Activated CD4-positive, alpha-beta memory T cell treated with anti-CD3 and anti-CD28 coated beads, Interleukin-2, amount 10 ng/mL, durations not matched to agents 7 days and 5 days (primary cell): Measurements from ENCODE around the gene ELANE. TPM values are rescaled to one million over a fixed set of nuclear protein-coding genes. Genes with fewer than 3 reads are reported as not detected.

Experiments
- CTCF ChIA-PET: fragments of 350-600 bp; sonication (Branson Sonifier 250); formaldehyde crosslinking; loops from one replicate; lab custom pipeline; 2021; ENCODE audit warnings: antibody characterized with exemption, inconsistent platforms; lab: Charles Lee
- POLR2A ChIA-PET: fragments of 350-600 bp; sonication (Branson Sonifier 250); formaldehyde crosslinking; loops from one replicate; lab custom pipeline; 2021; ENCODE audit warnings: antibody characterized with exemption; lab: Charles Lee
- DNase-seq: peaks from one replicate; pipeline ENCODE4 v3.0.0-alpha.2; 2020
- H3K27ac Mint-ChIP-seq: one replicate; pipeline ENCODE4 v1.8.0; 2021; ENCODE audit warnings: mild to moderate bottlenecking, mixed read lengths
- H3K27me3 Mint-ChIP-seq: one replicate; pipeline ENCODE4 v1.8.0; 2021; ENCODE audit warnings: mixed read lengths
- H3K36me3 Mint-ChIP-seq: one replicate; pipeline ENCODE4 v1.8.0; 2021; ENCODE audit warnings: low read depth, mixed read lengths
- H3K4me1 Mint-ChIP-seq: one replicate; pipeline ENCODE4 v1.8.0; 2021; ENCODE audit warnings: mixed read lengths
- H3K4me3 Mint-ChIP-seq: one replicate; pipeline ENCODE4 v1.8.0; 2021; ENCODE audit warnings: mild to moderate bottlenecking, mixed read lengths
- H3K9me3 Mint-ChIP-seq: one replicate; pipeline ENCODE4 v1.8.0; 2021; ENCODE audit warnings: mixed read lengths
- total RNA-seq, 2 experiments: library from RNA; stranded (reverse); gene quantifications; one replicate each; pipeline ENCODE4 v1.2.3, GENCODE V29; 2021

ELANE gene
- total RNA-seq, 2 experiments from 2014 or later: not detected

- POLR2A ChIA-PET: interaction anchor here (1.5 kb wide), 1 partner anchor 12 kb away, joined by 5 read pairs; no protein-coding TSS in a partner anchor
- Mint-ChIP-seq H3K27me3 (no peaks in the 10 kb centered on the region), H3K36me3 (peaks cover 62% of the 10 kb centered on the region), H3K27ac (no peak overlapping the region), H3K9me3 (no peaks in the 10 kb centered on the region), H3K4me3 (no peak overlapping the region), H3K4me1 (peaks cover 10% of the 10 kb centered on the region)
- CTCF ChIA-PET: no interaction called here
- DNase-seq: no peak
Measured at GRCh38 chr19:810077-810855, 41.8 kb upstream of the ELANE start.

GRCh38 chr19:810883-811489, 41.1 kb upstream of the ELANE start:
- CTCF ChIA-PET: no interaction called here
- POLR2A ChIA-PET: interaction anchor here (1.0 to 1.5 kb wide), 2 partner anchors 12 to 13 kb away, joined by 3 to 5 read pairs; no protein-coding TSS in a partner anchor
- H3K4me3 Mint-ChIP-seq: no peak overlapping the region
- no peak for DNase-seq
- no peak overlapping the region for H3K27ac Mint-ChIP-seq
- H3K36me3 Mint-ChIP-seq: peaks cover 61% of the 10 kb centered on the region
- peaks cover 10% of the 10 kb centered on the region for H3K4me1 Mint-ChIP-seq
- H3K27me3 Mint-ChIP-seq: no peaks in the 10 kb centered on the region
- no peaks in the 10 kb centered on the region for H3K9me3 Mint-ChIP-seq

- no peak for DNase-seq
- POLR2A ChIA-PET: interaction anchor here (1.0 kb wide), 1 partner anchor 13 kb away, joined by 3 read pairs; no protein-coding TSS in a partner anchor
- Mint-ChIP-seq H3K27me3 (no peaks in the 10 kb centered on the region), H3K4me1 (peaks cover 10% of the 10 kb centered on the region), H3K4me3 (no peak overlapping the region), H3K9me3 (no peaks in the 10 kb centered on the region), H3K36me3 (peaks cover 65% of the 10 kb centered on the region), H3K27ac (no peak overlapping the region)
- CTCF ChIA-PET: no interaction called here
Measured at GRCh38 chr19:811506-812048, 40.5 kb upstream of the ELANE start.

GRCh38 chr19:812049-812746, 39.9 kb upstream of the ELANE start:
- H3K4me3 Mint-ChIP-seq: no peak overlapping the region
- no peaks in the 10 kb centered on the region for H3K27me3 Mint-ChIP-seq
- CTCF ChIA-PET: no interaction called here
- POLR2A ChIA-PET: interaction anchor here (1.0 kb wide), 1 partner anchor 14 kb away, joined by 3 read pairs; no protein-coding TSS in a partner anchor
- no peak for DNase-seq
- H3K27ac Mint-ChIP-seq: no peak overlapping the region
- H3K4me1 Mint-ChIP-seq: peaks cover 8% of the 10 kb centered on the region
- no peaks in the 10 kb centered on the region for H3K9me3 Mint-ChIP-seq
- peaks cover 61% of the 10 kb centered on the region for H3K36me3 Mint-ChIP-seq

- no peak overlapping the region for H3K27ac Mint-ChIP-seq
- DNase-seq: no peak
- peaks cover 2% of the 10 kb centered on the region for H3K4me1 Mint-ChIP-seq
- H3K27me3 Mint-ChIP-seq: no peaks in the 10 kb centered on the region
- no peaks in the 10 kb centered on the region for H3K9me3 Mint-ChIP-seq
- no peak overlapping the region for H3K4me3 Mint-ChIP-seq
- POLR2A ChIA-PET: no interaction called here
- H3K36me3 Mint-ChIP-seq: peaks cover 56% of the 10 kb centered on the region
- CTCF ChIA-PET: no interaction called here
Measured at GRCh38 chr19:812747-813218, 39.3 kb upstream of the ELANE start.

- Mint-ChIP-seq H3K9me3 (no peaks in the 10 kb centered on the region), H3K4me1 (no peaks in the 10 kb centered on the region), H3K4me3 (no peak overlapping the region), H3K27ac (no peak overlapping the region), H3K36me3 (peaks cover 52% of the 10 kb centered on the region), H3K27me3 (no peaks in the 10 kb centered on the region)
- POLR2A ChIA-PET: interaction anchor here (2.6 kb wide), 1 partner anchor 12 kb away, joined by 9 read pairs; no protein-coding TSS in a partner anchor
- DNase-seq: no peak
- CTCF ChIA-PET: no interaction called here
Measured at GRCh38 chr19:813219-814151, 38.6 kb upstream of the ELANE start.

GRCh38 chr19:814152-815078, 37.7 kb upstream of the ELANE start:
- ChIA-PET CTCF (no interaction called here), POLR2A (interaction anchor here (0.8 to 2.6 kb wide), 4 partner anchors 11 to 28 kb away, joined by 3 to 9 read pairs (median 4); no protein-coding TSS in a partner anchor)
- peaks cover 47% of the 10 kb centered on the region for H3K36me3 Mint-ChIP-seq
- H3K4me1 Mint-ChIP-seq: no peaks in the 10 kb centered on the region
- no peak overlapping the region for H3K4me3 Mint-ChIP-seq
- no peak for DNase-seq
- no peak overlapping the region for H3K27ac Mint-ChIP-seq
- no peaks in the 10 kb centered on the region for H3K27me3 Mint-ChIP-seq
- H3K9me3 Mint-ChIP-seq: no peaks in the 10 kb centered on the region

GRCh38 chr19:815079-815774, 36.9 kb upstream of the ELANE start:
- ChIA-PET POLR2A (interaction anchor here (0.9 to 2.6 kb wide), 3 partner anchors 12 to 18 kb away, joined by 3 to 9 read pairs (median 5); no protein-coding TSS in a partner anchor), CTCF (no interaction called here)
- no peaks in the 10 kb centered on the region for H3K9me3 Mint-ChIP-seq
- no peak for DNase-seq
- H3K27ac Mint-ChIP-seq: no peak overlapping the region
- H3K27me3 Mint-ChIP-seq: peaks cover 6% of the 10 kb centered on the region
- H3K4me1 Mint-ChIP-seq: no peaks in the 10 kb centered on the region
- H3K36me3 Mint-ChIP-seq: peaks cover 39% of the 10 kb centered on the region
- H3K4me3 Mint-ChIP-seq: no peak overlapping the region

GRCh38 chr19:815775-816499, 36.2 kb upstream of the ELANE start:
- Mint-ChIP-seq H3K36me3 (peaks cover 33% of the 10 kb centered on the region), H3K9me3 (no peaks in the 10 kb centered on the region), H3K4me3 (no peak overlapping the region), H3K4me1 (no peaks in the 10 kb centered on the region), H3K27ac (no peak overlapping the region), H3K27me3 (peaks cover 8% of the 10 kb centered on the region)
- CTCF ChIA-PET: no interaction called here
- POLR2A ChIA-PET: interaction anchor here (0.9 to 2.6 kb wide), 3 partner anchors 13 to 19 kb away, joined by 3 to 9 read pairs (median 5); no protein-coding TSS in a partner anchor
- DNase-seq: no peak

- Mint-ChIP-seq H3K9me3 (no peaks in the 10 kb centered on the region), H3K27ac (no peak overlapping the region), H3K36me3 (peaks cover 30% of the 10 kb centered on the region), H3K27me3 (peaks cover 10% of the 10 kb centered on the region), H3K4me1 (no peaks in the 10 kb centered on the region), H3K4me3 (no peak overlapping the region)
- ChIA-PET CTCF (no interaction called here), POLR2A (no interaction called here)
- DNase-seq: no peak
Measured at GRCh38 chr19:816500-816857, 35.6 kb upstream of the ELANE start.
